ENCODE results near the gene GATB.

DNA sequence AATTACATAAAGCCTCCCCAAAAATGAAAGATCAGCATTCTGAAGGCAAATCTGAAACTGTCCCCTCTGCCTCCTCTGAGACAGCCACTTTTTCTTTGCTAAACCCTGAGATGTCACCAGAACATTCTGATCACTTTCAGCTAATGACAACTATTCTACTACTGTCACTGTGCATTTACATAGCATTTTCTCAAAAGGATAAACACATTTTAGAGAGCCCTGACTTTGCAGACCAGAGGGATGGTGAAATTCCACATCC lies 72.1 kb downstream of the GATB start:
- TF ChIP-seq, protein P1, sequence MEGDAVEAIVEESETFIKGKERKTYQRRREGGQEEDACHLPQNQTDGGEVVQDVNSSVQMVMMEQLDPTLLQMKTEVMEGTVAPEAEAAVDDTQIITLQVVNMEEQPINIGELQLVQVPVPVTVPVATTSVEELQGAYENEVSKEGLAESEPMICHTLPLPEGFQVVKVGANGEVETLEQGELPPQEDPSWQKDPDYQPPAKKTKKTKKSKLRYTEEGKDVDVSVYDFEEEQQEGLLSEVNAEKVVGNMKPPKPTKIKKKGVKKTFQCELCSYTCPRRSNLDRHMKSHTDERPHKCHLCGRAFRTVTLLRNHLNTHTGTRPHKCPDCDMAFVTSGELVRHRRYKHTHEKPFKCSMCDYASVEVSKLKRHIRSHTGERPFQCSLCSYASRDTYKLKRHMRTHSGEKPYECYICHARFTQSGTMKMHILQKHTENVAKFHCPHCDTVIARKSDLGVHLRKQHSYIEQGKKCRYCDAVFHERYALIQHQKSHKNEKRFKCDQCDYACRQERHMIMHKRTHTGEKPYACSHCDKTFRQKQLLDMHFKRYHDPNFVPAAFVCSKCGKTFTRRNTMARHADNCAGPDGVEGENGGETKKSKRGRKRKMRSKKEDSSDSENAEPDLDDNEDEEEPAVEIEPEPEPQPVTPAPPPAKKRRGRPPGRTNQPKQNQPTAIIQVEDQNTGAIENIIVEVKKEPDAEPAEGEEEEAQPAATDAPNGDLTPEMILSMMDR (IDR thresholded peaks at IDR 0.05; ENCODE audit: low read depth, low read length): no peak
- TF ChIP-seq POLR2A (IDR thresholded peaks at IDR 0.05; ENCODE audit: extremely low read depth, insufficient read length): no peak

Measured in NB4 (cell line).